GM23338 (cell line): ENCODE measurements around the gene TMPRSS2.

Experiments used
- CREB1 ChIP-seq: fragments of 250-450 bp; sonication (Bioruptor Pico); IDR thresholded peaks from 2 replicates; pipeline ENCODE4 v1.5.0; 2020; ENCODE audit warnings: low read depth, mild to moderate bottlenecking, moderate library complexity
- CTCF ChIP-seq, 2 experiments: fragments of 200-600 bp in 1 of 2; sonication (generic) in 1 of 2; conservative IDR thresholded peaks; 2 replicates each; pipeline versions ENCODE4 v1.5.1 to v1.6.1; 2016 to 2017; ENCODE audit warnings: antibody characterized with exemption in 2 of 2, low read depth in 2 of 2, mild to moderate bottlenecking in 2 of 2, moderate library complexity in 1 of 2
- EZH2 ChIP-seq: fragments of 200-600 bp; sonication (generic); IDR thresholded peaks from one replicate; pipeline ENCODE4 v1.8.0; 2017; ENCODE audit warnings: antibody characterized with exemption, mild to moderate bottlenecking, low read depth; ENCODE audit not compliant: unreplicated experiment
- EZH2phosphoT487 ChIP-seq: fragments of 200-600 bp; sonication (generic); IDR thresholded peaks from one replicate; pipeline ENCODE4 v1.8.1; 2018; ENCODE audit warnings: antibody characterized with exemption; ENCODE audit not compliant: unreplicated experiment
- POLR2AphosphoS5 ChIP-seq: IDR thresholded peaks from 2 replicates; pipeline ENCODE4 v1.6.1; 2016; ENCODE audit warnings: antibody characterized with exemption, low read depth
- REST ChIP-seq: IDR thresholded peaks from one replicate; pipeline ENCODE4 v1.6.1; 2018; ENCODE audit warnings: antibody characterized with exemption; ENCODE audit not compliant: unreplicated experiment

GRCh38 chr21:41545500-41546359, 37.8 kb upstream of the TMPRSS2 start:
- TF ChIP-seq REST (no peak), CTCF (conservative IDR thresholded peaks at IDR 0.05; ENCODE audit: low read depth in 2 of 2) (no peak), EZH2phosphoT487 (no peak), EZH2 (no peak), CREB1 (no peak), POLR2AphosphoS5 (no peak)
